ENCODE data around the gene SVBP.
"Not testable (repeated sequence)": the region's sequence is repeated elsewhere in the genome, so short reads cannot be mapped to it uniquely, and the experiment has no call there.

The SVBP gene

GRCh38 chr1:42841010-42841409, 23.8 kb upstream of the SVBP start:
- DNase-seq: no peak

- no peak for DNase-seq
These were observed 21.4 kb upstream of the SVBP start for GRCh38 chr1:42838482-42839190.

- no peak for DNase-seq
These were observed 20.5 kb upstream of the SVBP start for GRCh38 chr1:42837709-42838108.

- DNase-seq: no peak
These were observed 18.2 kb upstream of the SVBP start for GRCh38 chr1:42835422-42835821.

- no peak for DNase-seq
These were observed 17.6 kb upstream of the SVBP start for GRCh38 chr1:42834803-42835202.

- no peak for DNase-seq
These were observed 16.8 kb upstream of the SVBP start for GRCh38 chr1:42833981-42834380.

- DNase-seq: no peak
These were observed 15.5 kb upstream of the SVBP start for GRCh38 chr1:42832641-42833240.

- no peak for DNase-seq
These were observed 14.1 kb upstream of the SVBP start for GRCh38 chr1:42831273-42831672.

- DNase-seq: no peak
These were observed 13.4 kb upstream of the SVBP start for GRCh38 chr1:42830631-42831030.

- DNase-seq: no peak
These were observed 8.0 kb upstream of the SVBP start for GRCh38 chr1:42825036-42825851.

- DNase-seq: no peak
These were observed 7.4 kb upstream of the SVBP start for GRCh38 chr1:42824481-42825035.

GRCh38 chr1:42822800-42823392, 5.7 kb upstream of the SVBP start:
- no peak for DNase-seq

GRCh38 chr1:42821690-42822089, 4.5 kb upstream of the SVBP start:
- DNase-seq: no peak

- no peak for DNase-seq
These were observed 3.6 kb upstream of the SVBP start for GRCh38 chr1:42820813-42821212.

- DNase-seq: no peak
These were observed 779 bp upstream of the SVBP start for GRCh38 chr1:42817976-42818375.

GRCh38 chr1:42817440-42817767, 207 bp upstream of the SVBP start:
- no peak for DNase-seq

GRCh38 chr1:42815941-42816584, 1.1 kb downstream of the SVBP start:
- no peak for DNase-seq

GRCh38 chr1:42814815-42815214, 2.4 kb downstream of the SVBP start:
- not testable (repeated sequence) for DNase-seq

GRCh38 chr1:42807056-42807668, 10.0 kb downstream of the SVBP start:
- no peak for DNase-seq

GRCh38 chr1:42806593-42806992, 10.6 kb downstream of the SVBP start:
- no peak for DNase-seq

- DNase-seq: no peak
These were observed 11.0 kb downstream of the SVBP start for GRCh38 chr1:42806171-42806570.

- no peak for DNase-seq
These were observed 15.2 kb downstream of the SVBP start for GRCh38 chr1:42801832-42802473.
